Fibroblast of skin of back (primary cell): Measurements from ENCODE around the gene PRRG2.

Source experiments
- DNase-seq: peaks from one replicate; pipeline ENCODE4 v3.0.0-alpha.2; 2013

Gene PRRG2

DNA sequence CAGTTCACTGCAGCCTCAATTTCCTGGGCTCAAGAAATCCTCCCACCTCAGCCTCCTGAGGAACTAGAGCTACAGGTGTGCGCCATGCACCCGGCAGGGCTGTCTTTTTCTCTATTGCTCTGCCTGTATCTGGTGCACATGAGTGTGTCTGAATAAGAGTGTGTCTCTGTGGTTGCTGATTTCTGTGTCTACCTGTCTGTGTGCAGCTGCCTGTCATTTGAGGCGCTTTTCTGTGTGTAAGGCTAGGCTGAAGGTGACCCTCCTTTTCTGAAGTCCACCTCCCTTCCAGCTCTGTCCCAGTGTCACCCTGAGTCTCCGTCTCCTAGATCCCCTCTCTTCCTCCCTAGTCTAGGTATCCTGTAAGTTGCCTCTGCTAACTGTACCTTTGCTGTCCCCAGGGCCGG lies 8.4 kb downstream of the PRRG2 start:
- no peak for DNase-seq

DNA sequence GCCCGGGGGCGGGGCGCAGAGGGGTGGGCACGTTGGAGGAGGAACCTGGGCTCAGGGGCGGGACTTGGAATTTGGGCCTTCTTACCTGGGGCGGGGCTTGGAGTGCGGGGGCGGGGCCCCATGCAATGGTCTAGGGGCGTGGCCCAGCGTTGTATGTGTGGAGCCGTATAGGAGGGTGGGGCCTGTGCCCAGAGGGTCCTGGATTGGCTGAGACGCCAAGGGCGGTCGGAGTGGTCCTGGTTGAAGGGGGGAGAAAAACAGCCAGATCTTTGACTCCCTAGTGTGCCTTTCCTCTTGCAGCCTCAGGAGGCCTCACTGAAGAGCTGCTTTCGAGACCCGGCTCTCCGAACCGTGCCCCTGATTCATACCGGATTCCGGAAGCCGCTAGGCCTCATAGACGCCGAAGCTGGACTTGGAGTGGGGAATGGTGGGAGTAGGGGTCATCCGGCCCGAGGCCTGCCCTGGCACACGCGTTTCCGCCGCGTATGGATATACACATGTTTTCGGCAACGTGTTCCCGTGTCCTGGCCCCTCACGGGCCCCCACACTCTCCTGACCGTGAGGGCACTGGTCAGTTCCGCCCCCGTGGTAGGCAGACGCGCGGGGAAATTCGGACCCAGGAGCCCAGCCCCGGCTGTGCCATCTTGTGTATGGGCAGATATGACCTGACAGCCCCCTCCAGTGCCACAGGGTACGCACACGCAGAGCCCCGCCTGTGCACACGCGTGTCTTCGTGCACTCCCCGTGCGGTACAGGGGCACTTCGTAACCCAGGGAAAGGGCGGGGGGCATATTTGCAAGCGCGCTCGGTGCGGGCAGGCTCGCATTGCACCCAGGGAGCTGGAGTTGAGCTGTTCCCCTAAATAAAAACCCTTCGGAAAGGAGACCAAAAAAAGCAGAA lies 9.2 kb downstream of the PRRG2 start:
- peak; percentile 98 for DNase-seq

DNA sequence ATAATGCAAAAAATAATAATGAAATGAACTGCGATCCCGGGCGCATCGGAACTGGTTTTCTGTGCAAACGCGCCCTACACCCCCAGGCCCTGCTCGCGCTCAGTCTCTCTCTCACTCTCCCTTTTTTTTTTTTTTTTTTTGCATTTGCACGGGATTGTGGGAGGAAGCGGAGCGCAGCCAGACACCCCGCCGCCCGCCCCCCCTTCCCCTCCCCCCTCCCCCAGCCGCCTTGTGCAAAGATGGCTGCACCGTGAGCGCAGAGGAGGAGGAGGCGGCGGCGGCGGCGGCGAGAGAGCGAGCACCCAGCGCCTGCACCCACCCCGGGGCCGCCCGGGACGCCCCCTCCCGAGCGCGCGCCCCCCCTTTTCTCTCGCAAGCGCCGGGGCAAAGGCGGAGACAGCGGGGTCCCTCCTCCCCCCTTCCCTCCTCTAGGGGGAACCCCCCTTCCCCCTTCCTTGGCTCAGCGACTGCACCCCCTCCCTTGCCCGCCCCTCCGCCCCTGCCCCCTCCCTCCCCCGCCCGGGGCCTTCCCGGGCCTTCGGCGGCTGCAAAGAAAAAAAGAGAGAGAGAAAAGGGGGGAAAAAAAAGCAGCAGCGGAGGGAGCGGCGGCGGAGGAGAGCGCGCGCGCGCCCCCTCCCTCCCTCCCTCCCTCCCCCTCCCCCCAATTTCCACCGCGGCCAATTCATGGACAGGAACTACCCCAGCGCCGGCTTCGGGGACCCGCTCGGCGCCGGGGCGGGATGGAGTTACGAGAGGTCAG lies 10.0 kb downstream of the PRRG2 start, which contains the start of gene PRR12:
PRR12 (plus strand) TSS at position 212 of the 760 bp plus-strand sequence; CDS start at position 685, 473 bp downstream.
- DNase-seq: peak; percentile 83

DNA sequence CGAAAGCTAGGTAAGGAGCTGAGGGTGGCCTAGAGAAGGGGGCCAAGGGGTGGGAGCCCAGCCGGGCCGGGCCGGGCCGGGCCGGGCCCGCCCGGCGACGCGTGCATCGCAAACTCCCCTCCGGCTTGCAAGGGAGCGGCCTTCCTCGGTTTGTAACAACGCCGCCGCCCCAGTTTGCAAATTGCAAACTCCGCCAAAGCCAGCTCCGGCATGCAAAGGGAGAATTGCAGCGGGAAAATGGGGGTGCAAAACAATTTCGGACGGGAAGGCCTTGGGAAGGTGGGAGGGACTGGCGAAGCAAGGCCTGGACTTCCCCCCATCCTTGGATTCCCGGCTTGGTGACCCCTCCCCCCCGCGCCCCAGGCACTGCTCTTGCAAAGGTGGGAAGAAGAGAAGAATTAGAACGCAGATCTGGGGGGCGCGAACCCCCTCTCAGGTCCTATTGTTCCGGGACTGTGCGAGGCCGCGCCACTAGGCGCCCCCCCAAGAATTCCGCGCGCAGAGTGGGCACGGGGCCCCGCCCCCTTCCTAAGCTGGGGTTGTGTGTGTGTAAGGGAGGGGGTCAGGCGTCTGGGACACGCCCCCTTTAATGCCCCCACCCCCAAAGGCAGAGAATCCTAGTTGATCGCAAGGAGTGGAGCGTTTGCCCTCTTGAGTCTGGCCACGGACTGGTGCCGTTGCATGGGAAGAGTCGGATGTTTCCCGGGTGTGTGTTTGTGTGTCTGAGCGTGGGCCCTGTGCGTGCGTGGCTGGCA lies 10.8 kb downstream of the PRRG2 start:
- peak; percentile 46 for DNase-seq

DNA sequence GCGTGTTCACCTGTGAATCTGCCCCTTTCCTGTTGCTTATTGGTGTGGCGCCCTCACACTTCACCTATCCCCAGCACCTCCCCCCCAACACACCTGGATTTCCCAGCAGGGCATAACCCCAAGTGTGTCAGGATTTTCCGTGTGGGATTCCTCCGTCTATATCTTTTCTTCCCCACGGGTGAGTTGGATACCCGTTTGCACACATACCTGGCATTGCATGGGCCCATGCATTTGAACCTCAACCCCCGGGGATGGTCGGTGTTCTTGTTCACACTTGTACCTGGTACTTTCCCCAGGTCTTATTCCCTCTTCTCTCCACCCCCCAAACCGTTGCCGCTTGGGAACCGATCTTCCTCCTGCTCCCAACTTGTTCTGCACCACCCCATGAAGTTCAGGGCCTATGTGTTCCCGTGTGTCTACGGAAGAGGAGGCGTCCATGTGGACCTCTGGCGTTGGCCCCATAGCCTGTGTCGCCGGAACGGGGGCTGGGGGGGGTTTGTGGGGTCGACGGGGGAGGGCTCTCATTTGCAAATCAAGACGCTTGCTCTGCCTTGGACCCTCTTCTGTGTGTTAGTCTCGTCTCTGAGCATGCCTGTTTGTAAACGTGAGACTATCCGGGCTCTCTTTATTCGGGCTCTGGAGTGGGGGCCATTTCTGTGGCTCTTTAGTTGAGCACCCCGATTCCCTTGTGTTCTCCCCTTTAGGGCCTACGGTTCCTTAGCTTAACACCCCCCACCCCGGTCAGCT lies 11.5 kb downstream of the PRRG2 start:
- peak; percentile 16 for DNase-seq

DNA sequence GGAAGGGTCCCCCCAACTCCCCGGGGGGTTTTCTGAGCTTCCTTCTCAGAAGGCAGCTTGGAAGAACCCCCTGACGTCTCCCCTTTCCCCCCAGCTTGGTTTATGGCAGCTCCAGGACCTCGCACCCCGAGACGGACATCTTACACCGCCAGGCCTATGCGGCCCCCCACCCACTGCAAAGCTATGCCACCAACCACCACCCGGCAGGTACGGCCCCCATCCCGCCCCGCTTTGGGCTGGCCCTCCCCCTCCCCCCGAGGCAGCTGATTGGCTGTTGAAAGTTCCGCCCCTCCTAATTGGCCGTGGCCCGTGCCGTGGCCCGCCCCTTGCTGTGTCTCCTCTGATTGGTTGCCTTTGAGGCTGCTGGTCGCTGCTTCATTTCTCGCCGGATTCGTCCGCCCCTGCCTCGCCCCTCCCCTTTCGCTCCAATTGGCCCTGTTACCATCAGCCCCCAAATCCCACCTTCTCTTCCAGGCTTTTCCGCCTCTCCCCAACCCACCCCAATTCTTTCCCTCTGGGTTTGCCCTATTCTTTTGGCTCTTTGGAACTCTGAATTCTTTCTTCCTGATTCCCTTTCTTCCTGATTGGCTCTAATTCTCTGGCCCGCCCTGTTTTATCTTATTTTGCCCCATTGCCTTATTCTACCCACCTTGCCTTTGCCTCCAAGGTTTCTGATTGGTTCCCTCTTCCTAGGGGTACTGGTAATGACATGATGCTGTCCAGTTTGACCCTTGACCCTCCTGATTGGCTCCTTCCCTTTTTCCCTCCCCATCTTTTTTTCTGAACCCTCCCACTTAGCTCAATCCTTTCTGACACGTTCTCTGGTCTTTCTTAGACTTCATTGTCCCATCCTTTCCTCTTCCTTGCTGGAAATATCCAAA lies 12.4 kb downstream of the PRRG2 start:
- peak; percentile 93 for DNase-seq

DNA sequence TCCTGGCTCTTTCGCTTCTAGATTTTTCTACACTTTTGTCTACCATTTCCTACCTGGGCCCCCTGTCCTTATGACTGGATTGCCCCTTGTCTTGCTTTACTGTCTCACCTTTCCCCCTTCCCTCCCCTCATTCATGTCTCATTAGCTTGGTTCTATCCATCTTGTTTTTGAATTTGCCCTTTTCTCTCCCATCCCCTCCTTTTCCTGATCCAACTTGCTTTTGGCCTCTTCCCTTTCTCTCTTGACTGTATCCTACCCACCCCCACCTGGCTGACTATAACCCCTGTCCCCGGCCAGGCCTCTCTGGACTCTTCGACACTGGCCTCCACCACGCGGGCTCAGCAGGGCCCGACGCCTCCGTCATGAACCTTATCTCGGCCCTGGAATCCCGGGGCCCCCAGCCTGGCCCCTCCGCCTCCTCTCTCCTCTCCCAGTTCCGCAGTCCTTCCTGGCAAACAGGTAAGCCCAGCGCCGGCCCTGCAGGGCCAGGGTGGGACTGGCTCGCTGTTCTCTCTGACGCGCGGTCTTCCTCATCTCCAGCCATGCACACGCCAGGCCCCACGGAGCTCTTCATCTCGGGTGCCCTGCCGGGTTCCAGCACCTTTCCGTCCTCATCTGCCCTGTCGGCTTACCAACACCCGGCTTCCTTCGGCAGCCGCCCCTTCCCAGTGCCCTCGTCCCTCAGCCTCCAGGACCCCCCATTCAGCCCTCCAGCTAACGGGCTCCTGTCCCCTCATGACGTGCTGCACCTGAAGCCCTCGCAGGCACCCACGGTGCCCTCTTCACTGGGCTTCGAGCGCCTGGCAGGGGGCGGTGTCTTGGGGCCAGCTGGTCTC lies 13.3 kb downstream of the PRRG2 start:
- DNase-seq: no peak

DNA sequence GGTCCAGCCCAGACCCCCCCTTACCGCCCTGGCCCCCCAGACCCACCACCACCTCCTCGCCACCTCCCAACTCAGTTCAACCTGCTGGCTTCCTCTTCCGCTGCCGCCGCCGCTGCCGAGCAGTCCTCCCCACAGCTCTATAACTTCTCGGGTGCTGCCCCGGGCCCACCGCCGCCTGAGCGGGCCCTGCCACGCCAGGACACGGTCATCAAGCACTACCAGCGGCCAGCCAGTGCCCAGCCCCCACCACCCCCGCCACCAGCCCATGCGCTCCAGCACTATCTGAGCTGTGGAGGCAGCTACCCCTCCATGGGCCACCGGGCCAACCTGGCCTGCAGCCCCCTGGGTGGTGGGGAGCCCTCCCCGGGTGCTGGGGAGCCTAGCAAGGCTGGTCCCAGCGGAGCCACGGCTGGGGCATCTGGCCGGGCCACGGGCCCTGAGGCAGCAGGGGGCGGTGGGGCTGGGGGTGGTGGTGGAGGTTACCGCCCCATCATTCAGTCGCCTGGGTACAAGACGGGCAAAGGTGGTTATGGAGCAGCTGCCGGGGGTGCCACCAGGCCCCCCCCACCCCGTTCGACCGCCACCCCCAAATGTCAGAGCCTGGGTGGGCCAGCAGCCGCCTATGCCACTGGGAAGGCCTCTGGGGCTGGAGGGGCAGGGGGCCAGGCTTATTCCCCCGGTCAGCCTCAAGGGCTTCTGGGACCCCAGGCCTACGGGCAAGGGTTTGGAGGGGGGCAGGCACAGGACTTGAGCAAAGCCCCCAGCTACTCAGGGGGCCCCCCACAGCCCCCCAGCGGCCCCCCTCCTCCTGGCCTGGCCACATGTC lies 14.1 kb downstream of the PRRG2 start:
- no peak for DNase-seq

DNA sequence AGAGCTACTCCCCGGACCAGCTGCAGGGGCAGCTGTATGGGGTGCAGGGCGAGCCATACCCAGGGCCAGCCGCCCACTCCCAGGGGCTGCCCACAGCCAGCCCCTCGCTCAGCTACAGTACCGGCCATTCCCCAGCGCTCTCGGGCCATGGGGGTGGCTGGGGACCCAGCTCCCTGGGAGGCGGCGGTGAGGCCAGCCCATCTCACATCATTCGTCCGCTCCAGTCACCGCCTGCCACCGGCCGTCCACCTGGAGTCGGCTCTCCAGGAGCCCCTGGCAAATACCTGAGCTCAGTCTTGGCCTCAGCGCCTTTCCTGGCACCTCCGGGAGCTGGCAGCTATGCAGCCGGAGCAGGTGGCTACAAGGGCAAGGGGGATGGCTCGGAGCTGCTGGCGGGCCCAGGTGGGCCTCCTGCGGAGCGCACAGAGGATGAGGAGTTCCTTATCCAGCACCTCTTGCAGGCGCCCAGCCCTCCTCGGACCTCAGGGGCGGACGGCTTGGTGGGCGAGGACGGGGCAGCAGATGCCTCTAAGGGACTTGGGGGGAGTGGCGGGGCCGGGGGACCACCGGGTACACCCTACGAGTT lies 14.8 kb downstream of the PRRG2 start:
- DNase-seq: no peak

DNA sequence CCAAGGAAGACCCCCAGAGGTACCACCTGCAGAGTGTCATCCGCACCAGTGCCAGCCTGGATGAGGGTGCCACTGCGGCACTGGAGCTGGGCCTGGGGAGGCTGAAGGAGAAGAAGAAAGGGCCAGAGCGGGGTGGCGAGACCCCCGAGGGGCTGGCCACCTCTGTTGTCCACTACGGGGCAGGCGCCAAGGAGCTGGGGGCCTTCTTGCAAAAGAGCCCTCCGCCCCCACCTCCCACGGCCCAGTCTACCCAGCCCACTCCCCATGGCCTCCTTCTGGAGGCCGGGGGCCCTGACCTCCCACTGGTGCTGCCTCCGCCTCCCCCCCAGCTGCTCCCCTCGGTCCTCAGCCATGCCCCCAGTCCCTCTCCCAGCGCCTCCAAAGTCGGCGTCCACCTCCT lies 15.3 kb downstream of the PRRG2 start:
- no peak for DNase-seq

DNA sequence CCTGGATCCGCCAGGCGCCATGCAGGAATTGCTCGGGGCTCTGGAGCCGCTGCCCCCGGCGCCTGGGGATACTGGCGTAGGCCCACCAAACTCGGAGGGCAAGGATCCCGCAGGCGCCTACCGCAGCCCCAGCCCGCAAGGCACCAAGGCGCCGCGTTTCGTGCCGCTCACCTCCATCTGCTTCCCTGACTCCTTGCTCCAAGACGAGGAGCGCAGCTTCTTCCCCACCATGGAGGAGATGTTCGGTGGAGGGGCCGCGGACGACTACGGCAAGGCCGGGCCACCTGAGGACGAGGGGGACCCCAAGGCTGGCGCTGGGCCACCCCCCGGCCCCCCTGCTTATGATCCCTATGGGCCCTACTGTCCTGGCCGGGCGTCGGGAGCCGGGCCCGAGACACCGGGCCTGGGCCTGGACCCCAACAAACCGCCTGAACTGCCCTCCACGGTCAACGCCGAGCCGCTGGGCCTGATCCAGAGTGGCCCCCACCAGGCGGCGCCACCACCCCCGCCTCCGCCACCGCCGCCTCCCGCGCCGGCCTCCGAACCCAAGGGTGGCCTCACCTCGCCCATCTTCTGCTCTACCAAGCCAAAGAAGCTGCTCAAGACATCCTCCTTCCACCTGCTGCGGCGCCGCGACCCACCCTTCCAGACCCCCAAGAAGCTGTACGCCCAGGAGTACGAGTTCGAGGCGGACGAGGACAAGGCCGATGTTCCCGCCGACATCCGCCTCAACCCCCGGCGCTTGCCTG lies 16.0 kb downstream of the PRRG2 start:
- no peak for DNase-seq

DNA sequence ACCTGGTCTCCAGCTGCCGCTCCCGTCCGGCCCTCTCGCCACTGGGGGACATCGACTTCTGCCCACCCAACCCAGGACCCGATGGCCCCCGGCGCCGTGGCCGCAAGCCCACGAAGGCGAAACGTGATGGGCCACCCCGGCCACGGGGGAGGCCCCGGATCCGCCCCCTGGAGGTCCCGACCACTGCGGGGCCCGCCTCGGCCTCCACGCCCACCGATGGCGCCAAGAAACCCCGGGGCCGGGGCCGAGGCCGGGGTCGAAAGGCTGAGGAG lies 16.5 kb downstream of the PRRG2 start:
- no peak for DNase-seq

DNA sequence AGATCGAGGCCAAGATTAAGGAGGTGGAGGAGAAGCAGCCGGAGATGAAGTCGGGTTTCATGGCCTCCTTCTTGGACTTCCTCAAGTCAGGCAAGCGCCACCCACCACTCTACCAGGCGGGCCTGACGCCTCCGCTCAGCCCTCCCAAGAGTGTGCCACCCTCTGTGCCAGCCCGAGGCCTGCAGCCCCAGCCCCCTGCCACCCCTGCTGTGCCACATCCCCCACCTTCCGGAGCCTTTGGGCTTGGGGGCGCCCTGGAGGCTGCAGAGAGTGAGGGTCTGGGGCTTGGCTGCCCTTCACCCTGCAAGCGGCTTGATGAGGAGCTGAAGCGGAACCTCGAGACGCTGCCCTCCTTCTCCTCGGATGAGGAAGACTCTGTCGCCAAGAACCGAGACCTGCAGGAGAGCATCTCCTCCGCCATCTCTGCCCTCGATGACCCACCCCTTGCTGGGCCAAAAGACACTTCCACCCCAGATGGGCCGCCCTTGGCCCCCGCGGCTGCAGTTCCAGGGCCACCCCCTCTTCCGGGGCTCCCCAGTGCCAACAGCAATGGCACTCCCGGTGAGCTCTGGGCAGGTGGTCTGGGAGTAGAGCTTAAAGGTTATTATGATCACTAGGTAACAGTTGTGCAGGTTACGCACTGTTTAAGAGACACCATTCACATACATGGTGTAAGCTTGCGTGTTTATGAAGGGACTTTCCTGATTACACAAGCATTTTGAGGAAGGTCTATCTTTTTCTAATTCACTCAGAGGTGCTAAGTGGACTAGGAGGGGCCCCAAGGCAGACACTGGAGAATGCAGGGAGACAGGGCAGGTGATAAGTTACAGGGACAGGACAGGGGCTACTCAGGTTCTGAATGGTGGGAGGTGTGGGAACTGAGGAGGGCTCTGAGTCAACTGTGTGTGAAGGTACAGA lies 18.5 kb downstream of the PRRG2 start:
- DNase-seq: no peak

DNA sequence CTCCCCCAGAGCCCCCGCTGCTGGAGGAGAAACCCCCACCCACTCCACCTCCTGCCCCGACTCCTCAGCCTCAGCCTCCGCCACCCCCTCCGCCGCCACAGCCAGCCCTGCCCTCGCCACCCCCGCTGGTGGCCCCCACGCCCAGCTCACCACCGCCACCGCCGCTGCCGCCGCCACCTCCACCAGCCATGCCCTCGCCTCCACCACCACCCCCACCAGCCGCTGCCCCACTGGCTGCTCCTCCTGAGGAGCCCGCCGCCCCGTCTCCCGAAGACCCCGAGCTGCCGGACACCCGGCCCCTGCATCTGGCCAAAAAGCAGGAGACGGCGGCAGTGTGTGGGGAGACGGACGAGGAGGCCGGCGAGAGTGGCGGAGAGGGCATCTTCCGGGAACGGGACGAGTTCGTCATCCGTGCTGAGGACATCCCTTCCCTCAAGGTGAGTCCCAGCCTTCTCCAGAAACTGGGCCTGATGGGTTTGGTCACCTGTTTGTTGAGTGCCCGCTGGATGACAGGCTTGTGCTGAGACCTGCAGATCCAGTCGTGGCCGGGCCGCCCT lies 20.4 kb downstream of the PRRG2 start:
- no peak for DNase-seq

DNA sequence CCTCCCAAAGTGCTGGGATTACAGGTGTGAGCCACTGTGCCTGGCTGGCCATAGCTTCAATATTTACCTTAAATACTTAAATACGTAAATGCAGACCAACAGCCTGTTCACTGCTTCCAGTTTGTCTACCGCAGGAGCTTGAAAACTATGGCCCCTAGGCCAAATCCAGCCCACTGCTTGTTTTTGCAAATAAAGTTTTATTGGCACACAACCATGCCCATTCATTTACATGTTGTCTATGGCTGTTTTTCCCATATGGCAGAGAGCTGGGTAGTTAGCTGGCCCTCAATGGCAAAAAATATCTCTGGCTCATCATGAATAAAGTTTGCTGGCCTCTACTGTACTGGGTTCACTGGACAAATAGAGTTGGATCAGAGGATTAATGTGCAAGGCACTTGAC lies 21.7 kb downstream of the PRRG2 start:
- DNase-seq: no peak

DNA sequence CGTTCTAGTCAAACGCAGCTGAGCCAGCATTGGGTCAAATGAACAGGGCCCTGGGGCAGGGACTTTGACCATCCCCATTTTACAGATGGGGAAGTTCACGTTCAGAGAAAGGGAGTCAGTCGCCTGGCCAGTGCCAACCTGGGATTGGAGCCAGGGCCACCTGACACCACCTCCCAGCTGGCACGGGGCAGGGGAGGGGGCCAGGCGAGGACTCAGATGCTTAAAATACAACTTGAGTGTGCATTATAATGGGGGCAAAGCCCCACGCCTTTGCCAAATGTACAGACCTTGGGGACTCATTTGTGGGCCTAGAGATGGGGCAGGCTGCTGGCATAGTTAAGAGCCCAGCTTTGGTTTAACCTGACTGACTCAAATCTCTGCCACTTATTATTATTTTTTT lies 24.5 kb downstream of the PRRG2 start:
- DNase-seq: no peak

DNA sequence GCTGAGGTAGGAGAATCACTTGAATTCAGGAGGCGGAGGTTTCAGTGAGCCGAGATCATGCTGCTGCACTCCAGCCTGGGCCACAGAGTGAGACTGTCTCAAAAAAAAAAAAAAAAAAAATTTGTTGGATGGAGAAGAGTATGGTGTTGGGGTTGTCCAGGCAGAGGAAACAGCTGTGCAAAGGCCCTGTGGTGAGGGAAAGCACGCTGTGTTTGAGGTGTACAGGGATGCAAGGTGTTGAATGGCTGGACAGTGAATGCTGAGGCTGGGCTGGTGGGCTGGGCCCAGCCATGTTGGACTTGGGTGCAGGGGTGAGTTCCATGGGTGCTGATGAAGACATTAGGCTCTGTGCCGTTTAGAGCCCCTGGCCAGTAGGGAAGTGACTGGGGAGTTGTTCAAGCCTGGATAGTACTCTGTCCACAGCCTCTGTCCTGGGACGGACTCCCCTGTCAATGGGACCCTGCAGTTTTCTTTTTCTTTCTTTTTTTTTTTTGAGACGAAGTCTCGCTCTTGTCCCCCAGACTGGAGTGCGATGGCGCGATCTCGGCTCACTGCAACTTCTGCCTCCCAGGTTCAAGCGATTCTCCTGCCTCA lies 28.5 kb downstream of the PRRG2 start:
- DNase-seq: no peak
